Fibroblast of skin of left quadriceps (primary cell): ENCODE results near the gene MUC15.
A peak's percentile ranks its signal among the peaks of the same experiment; 100 is the strongest.
"Not testable (repeated sequence)": the region's sequence is repeated elsewhere in the genome, so short reads cannot be mapped to it uniquely, and the experiment has no call there.

ENCODE experiments used
- DNase-seq, 2 experiments: peaks; one replicate each; pipeline ENCODE4 v3.0.0-alpha.2; 2013; ENCODE audit warnings: low read depth in 2 of 2

MUC15 gene, protein sequence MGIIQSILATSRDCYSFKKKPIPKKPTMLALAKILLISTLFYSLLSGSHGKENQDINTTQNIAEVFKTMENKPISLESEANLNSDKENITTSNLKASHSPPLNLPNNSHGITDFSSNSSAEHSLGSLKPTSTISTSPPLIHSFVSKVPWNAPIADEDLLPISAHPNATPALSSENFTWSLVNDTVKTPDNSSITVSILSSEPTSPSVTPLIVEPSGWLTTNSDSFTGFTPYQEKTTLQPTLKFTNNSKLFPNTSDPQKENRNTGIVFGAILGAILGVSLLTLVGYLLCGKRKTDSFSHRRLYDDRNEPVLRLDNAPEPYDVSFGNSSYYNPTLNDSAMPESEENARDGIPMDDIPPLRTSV

DNA sequence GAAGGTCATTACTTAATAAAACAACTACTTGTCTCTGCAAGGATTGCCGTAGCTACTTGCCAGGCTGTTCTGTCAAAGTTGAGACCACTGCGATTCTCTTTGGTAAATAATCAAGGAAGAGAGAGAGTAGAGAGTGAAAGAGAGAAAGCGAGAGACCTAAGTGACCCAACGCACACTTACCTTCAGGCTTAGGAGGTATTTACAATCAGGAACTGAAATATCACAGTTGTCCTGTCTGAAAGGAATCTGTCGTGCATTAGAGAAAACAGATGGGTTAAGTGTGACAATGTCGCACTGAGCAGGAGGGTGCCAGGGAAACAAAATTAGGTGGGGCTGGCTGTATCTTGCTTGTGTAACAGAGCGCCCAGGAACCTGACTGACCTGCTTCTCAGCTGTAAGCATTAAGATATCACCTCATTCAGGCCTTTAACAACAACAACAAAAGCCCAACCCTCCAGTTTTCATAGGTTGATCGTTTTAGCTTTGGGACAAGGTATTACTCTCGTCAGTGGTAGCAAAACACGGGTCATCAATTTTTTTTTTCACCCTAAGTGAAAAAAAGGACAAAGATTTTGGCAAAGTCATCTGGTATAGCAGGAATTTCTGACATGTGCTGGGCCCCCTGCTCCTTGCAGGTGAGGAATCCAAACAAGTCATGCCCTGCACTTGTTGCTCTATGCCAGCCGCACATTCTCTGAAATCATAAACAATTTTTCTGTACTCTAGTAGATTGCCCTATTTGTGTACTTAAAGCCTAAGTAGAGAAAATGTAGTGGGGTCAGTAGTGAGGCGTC is at the start of gene MUC15:
MUC15 (minus strand) TSS at position 403 of the 794 bp plus-strand sequence. CDS start 5,169 bp downstream, outside the sequence.
- DNase-seq: no peak

DNA sequence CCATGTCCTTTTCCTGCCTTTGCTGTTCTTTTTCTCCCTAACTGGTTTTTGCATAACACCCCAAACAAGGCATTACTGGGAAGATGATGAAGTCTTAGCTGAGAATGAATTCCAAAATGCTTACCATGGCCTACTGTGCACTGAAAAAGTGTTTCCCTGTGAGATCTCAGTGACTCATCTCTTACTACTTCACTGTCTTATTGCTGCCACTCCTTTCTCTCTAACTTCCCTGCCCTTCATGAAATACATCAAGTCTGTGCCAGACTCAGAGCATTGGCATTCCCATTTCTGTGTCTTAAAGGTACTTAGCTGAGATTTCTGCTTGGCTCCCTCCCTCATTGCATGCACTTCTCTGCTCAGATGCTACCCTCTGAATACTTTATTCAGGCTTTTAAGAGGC is 49.1 kb upstream of the MUC15 start:
- peak; percentile 67 to 68 for DNase-seq

DNA sequence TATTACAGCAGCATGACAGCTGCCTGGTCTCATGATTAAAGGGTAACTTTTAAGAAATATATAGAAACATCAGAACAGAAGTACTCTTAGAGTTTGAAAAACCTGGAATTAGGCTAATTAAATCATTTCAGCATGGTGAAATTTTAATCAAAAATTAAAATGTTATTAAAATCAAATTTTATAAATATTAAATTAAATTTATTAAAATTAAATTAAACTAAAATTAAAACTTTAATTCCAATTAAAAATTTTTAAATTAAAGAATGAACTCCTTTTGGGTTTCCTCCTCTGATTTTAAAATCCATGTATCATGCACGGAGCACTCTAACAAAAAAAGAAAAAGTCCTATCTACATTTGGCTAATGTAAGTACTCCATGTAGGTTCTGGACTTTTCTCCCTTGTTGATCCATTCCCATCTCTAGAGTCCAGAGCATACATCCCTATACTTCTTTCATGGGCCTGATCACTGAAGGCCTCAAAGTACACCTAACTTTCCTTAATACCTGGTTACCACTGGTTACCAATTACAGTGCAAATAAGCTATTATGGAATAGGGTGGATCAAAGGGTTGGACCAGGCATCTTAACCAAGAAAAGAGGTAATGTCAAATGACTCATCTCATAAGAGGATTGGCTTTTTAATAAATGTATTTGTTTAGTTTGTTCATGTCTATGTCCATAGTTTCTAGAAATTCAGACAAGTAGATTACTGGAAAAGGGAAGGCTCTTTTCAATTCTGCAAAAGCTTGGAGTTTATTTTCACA is 48.4 kb upstream of the MUC15 start:
- no peak for DNase-seq

DNA sequence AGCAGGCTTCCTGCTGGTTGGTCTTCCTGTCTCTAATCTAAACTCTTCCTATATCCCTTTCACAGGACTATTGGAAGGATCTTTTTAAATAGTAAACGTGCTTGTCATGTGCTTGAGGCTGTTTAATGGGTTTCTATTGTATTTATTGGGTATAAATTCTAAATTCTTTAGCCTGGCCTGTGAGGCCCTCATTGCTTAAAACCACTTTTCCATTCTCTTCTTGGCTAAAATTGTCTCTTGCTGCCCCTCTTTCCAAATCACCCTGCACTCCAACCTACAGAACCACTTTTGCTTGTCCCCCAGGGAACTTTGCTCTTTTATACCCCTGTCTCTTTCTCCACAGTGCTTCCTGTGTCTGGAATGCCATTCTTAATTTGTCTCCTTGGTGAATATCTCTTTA is 46.4 kb upstream of the MUC15 start:
- DNase-seq: no peak

DNA sequence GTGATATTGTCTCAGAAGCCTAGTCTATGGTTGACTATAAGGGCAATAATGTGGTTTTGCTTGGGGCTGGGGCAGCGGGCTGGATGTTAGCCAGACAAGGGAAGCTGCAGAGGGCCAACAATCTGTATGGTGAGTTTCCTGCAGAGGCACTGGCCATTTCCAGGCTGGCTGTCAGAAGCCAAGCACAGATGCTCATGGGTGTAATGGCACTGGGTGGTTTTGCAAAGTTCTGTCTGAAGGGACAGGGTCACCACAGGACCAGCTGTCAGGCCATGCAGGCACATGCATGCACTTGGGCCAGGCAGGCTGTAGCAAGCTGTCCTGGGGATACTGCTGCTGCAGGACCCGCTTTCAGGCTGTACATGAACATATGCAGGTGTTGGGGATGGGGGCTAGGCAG is 41.7 kb upstream of the MUC15 start:
- no peak for DNase-seq

DNA sequence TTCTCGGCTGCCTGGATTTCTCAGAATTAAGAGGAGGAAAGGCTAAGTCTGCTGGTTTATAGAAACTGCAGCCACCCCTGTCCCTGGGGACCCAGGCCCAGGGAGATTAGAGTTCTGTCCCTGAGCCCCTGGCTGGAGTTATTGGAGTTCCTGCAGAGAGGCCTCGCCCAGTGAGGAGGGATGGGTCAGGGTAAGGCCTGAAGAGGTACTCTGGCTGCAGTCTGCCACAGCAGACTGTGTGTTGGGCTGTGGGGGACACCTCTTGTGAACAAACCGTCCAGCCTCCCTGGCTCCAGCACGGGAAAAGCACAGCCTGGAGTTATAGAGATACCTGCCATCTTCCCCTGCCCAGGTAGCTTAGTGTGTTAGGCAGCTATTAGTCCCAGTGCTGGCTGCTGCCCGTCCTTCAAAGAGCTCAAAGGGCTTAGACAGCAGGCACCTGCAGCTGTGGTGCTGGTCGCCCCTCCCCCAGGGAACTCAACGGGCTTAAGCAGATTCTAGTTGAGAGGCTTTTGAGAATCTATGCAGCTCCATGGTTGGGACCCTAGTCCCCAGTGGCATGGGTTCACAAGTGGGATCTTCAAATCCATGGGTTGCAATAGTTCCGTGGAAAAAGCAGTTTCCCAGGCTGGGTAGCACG is 36.6 kb upstream of the MUC15 start:
- no peak for DNase-seq

DNA sequence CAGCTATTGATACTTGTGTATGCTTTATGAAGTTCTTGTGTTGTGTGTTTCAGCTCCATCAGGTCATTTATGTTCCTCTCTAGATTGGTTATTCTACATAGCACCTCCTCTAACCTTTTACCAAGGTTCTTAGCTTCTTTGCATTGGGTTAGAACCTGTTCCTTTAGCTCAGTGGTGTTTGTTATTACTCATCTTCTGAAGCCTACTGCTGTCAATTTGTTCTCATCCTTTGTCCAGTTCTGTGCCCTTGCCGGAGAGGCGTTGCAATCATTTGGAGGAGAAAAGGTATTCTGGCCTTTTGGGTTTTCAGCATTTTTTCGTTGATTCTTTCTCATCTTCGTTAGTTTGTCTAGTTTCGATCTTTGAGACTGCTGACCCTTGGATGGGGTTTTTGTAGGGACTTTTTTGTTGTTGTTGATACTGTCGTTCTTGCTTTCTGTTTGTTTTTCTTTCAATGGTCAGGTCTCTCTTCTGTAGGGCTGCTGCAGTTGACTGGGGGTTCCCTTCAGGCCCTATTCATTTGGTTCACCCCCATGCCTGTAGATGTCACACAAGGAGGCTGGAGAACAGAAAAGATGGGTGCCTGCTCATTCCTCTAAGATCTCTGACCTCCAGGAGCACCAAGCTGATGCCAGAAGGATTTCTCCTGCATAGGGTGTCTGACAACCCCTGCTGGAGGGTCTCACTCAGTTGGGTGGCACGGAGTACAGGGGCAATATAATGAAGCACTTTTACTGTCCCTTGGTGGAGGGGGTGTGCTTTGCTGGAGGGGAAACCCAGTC is 35.9 kb upstream of the MUC15 start:
- DNase-seq: no peak

DNA sequence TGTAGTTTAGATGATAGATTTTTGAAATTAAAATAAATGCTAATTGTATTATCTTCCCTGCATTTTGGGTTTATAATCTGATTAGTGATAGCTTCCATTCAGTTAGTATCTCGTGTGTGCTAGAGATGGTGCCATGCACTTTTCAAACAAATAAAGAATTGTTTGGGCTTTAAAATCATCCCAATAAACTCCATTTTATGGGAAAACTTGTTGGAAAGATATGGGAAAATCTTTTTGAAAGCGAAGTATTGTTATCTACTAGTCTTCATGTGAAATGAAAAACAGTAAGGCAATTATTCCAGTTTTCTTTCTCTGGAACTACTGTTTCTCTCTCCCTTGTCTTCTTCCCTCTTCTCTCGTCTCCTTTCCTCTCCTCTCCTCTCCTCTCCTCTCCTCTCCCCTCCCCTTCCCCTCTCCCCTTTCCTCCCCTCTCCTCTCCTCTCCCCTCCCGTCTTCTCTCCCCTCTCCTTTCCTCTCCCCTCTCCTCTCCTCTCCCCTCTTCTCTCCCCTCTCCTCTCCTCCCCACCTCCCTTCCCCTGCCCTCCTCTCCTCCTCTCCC is 27.9 kb upstream of the MUC15 start:
- no peak for DNase-seq

DNA sequence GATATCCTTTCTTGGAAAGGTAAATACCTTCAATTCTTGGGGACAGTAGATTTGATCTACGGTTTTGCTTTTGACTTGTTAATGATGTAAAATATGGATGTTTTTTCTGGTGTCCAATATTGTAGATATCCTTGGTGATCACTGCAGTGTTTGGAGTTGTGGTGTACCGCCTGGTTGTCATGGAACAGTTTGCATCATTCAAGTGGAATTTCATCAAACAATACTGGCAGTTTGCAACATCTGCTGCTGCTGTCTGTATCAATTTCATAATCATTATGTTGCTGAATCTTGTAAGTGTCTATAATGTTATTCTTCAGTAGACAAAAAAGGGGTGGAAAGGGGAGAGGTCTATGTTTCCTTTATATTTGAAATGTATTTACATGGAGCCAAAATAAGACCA is 27.4 kb upstream of the MUC15 start:
- peak in 1 of 2 experiments; percentile 33 for DNase-seq

DNA sequence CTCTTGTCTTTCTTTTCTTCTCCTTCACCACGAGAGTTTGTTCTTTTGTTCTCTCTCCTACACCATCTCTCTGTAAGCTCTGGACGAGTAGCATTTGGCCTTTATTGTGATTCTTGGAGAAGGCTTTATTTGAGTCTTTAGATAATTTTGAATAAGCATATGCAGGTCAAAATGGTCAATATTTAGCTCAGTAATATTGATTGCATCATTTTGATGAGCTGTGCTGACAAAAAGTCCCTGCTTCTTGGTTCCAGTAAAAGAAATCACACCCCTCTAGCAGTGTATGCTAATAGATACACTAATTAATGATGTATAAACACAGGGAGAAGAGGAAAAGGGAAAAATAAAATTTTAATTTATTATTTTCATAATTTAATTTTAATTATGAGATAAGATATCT is 25.8 kb upstream of the MUC15 start:
- DNase-seq: no peak

DNA sequence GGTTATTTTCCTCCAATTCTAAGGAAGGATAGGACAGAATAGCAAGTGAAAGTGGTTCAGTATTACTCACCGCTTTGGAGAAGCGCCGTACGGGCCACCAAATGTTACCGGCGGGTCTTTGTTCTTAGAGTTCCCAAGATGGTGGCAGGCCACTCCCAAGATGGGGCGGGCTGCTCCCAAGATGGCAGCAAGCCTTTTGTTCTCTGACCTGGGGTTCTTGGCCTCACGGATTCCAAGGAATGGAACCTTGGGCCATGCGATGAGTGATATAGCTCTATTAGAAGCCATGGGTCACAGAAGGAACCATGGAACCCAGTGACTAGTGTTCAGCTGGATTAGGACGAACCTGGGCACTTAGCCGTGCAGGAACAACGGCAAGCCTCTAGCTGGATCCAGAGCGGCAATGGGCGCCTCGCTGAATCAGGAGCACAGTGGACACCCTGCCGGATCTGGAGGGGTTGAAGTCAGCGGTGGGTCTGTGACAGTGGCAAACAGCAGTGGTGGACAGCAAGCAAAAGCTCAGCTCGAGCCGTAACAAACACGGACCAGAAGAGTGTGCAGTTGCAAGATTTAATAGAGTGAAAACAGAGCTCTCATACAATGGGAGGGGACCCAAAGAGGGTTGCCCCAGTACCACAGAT is 25.1 kb upstream of the MUC15 start:
- DNase-seq: not testable (repeated sequence)

DNA sequence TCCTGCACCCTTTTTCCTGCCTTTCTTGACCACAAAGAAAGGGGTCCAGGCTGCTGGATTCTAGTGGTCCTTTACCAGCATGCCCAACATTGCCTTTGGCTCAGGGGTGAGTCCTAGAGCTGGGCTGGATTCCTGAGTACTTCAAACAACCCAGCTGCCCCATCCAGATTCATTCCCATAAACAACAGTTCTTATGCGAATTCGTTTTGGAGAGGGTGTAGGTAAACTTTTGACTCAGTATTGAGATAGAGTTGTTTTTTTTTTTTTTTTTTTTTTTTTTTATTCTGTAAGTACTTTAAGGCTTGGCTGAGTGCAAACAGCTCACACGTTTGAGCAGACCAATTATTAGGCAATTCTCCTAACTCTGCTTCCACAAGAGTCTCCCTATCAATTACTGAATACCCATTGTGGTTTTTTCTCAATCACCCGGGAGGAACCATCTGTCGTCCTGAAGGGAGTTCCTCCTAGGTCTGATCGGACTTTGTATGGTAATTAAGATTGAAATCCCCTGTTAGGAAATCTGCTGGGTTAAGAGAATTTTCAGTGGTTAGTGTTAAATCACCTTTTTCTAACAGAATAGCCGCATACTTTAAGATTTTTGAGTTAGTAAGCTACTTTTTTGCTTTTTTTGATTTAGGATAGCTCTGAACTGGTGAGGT is 23.3 kb upstream of the MUC15 start:
- DNase-seq: not testable (repeated sequence)

DNA sequence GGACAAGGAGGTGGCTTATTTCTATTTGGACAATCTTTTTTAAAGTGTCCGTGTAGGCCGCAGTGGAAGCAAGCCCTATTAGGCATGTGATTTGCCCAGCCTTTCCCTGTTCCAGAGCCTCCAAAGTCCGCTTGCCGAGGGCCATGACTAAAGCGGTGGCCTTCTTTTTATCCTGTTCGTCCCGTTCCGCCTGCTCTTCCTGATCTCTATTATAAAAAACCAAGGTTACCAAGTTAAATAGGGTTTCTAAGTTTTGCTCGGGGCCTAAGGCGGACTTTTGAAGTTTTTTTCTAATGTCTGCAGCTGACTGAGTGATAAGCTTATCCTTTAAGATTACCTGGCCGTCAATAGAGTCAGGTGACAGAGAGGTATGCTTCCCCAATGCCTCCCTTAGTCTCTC is 21.6 kb upstream of the MUC15 start:
- no peak for DNase-seq

DNA sequence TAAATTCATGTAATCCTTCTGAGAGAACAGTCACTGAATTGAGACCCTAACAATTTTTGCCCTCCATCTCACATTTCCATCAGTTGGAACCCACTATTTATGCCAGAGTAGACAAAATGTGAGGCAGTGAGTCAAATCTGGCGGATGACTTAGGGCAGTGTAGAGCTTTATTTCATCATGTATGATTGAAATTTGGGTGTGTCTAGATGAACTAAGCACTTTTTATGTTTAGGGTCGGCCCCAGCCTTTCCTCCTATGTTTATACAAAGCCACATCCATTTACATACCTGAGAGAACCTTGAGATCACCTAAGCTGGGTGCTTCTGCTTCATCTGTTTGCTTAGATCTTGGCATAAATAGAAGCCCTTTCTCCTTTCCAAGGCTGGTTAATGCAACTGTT is 15.0 kb upstream of the MUC15 start:
- DNase-seq: no peak

DNA sequence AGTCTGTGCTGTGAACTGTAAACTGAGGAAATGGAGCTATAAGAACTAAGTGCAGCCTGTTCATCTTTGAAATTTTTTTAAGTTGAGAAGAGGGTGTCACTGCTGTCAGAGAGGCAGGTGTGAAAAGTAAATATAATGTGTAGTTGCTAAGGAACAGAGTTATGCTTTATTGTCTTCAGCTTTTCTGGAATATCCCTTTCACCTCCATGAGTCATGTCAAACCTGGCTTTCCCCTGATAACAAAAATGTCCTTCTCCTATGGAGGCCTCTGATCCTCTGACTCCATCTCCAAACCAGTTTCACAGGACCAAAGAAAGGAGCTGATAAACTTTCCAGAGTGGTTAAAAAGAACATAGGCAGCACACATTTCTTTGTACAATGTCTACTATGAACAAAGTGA is 12.8 kb upstream of the MUC15 start:
- no peak for DNase-seq

DNA sequence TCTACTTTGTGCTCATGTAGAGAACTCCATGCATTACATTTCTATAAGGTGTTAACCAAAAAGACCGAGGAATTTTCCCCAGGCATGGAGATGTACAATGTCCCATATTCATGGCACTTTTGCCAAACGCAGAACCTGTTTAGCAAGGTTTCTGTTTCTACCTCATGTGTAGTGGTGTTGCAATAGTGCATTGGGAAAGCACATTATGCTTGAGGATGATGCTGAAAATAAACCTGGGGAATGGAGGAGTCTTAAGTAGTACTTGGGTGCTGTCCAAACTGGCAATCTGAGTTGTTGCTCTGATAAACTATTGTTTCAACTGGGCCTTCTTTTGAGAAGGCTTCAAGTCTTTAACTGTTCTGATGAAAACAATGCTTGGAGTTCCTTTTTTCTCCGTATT is 11.5 kb upstream of the MUC15 start:
- DNase-seq: peak in 1 of 2 experiments; percentile 3

DNA sequence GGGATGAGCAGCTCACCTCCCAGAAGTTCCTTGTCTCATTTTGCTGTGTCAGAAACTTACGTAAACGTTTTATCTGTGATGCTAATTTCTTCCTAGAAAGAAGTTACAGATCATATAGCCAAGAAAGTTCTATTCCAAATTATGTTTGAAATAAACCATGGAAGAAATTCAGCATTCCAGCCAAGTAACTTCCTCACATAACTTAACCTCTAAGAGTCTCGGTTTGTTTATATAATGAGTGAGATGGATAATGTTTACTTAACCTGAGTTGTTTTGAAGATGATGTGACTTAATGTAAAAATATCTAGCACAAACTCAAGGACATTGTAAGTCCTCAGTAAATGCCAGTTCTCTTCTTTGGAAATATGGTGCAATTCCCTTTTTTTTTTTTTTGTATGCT is 8.9 kb upstream of the MUC15 start:
- peak; percentile 4 to 10 for DNase-seq

DNA sequence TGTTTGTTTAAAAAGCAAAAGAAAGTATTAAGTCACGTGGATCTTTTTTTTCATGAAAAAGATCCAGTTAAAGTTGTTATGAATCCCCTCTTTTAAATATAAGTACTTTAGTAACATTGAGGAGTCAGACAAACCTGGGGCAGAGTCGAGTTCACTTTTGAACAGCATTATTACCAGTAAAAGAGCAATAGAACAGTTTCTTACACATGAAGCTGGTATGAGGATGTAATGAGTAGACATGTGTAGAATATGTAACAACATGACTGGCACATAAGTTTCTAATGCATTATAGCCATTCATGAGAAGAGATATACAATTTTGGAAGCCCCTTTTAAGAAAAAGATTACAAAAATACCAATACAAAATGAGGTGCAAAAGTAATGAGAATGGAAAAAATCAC is 7.6 kb upstream of the MUC15 start:
- DNase-seq: no peak

DNA sequence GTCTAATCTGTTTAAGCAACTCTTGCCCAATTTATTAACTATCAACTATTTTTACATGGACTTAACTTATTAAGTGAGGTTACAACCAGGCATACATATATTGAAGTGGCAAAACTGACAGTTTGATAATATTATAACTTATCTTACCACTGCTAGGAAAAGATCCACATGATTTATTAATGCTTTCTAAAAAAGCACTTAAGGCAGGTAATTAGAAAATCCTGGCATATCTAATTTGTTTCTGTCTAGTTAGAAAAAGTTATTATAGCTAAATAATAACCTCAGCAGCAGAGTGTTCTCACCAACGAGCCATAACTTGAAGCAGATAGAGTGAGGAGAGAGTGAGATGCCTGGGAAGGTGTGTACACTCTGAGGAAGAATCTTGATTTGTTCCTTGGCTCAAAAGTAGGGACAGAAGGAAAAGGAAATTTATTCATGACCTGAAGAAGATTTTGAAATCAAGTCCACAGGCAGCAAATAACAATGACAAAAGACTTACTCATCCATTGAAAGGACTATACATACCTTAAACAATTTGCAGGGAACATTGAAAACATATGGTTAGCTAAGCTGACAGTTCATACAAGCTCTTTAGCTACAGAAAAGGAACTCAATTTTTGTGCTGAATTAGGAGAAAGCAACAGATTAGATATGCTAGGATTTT is 7.1 kb upstream of the MUC15 start:
- peak; percentile 42 to 47 for DNase-seq
